B cell (primary cell): ENCODE data around the gene NTRK3. TPM values are rescaled to one million over a fixed set of nuclear protein-coding genes. Genes with fewer than 3 reads are reported as not detected.

Experiments used
- ATAC-seq: fragments of 200-7000 bp; cut with Tn5 transposase; one replicate; pipeline ENCODE4 v1.10.0; 2021; ENCODE audit warnings: low read depth, mild to moderate bottlenecking, moderate number of reproducible peaks, moderate library complexity
- CTCF ChIA-PET: fragments of 350-600 bp; sonication (Branson Sonifier 250); formaldehyde crosslinking; loops from one replicate; lab custom pipeline; 2021; ENCODE audit warnings: antibody characterized with exemption, inconsistent platforms; lab: Charles Lee
- POLR2A ChIA-PET: fragments of 350-600 bp; sonication (Branson Sonifier 250); formaldehyde crosslinking; loops from one replicate; lab custom pipeline; 2021; ENCODE audit warnings: antibody characterized with exemption; lab: Charles Lee
- DNase-seq: peaks from one replicate; pipeline ENCODE4 v3.0.0; 2013
- H2AFZ ChIP-seq: 2 replicates; pipeline ENCODE4 v1.6.1; 2012; ENCODE audit warnings: mild to moderate bottlenecking, low read depth, low read length; ENCODE audit not compliant: insufficient read depth, poor library complexity, severe bottlenecking
- H3K27ac ChIP-seq, 2 donors: 1 replicate in 1 of 2; 2 replicates in 1 of 2; pipeline ENCODE4 v1.5.1; 2012 to 2013; ENCODE audit warnings: low read length in 2 of 2, mild to moderate bottlenecking in 2 of 2, moderate library complexity in 1 of 2
- H3K27me3 ChIP-seq, 4 experiments: fragments of 200-600 bp in 1 of 4; sonication (generic) in 1 of 4; replicated peaks in 1 of 4; 1 replicate in 2 of 4; 2 replicates in 2 of 4; pipeline versions ENCODE4 v1.6.1 to v1.7.0; 2013 to 2016; ENCODE audit warnings: low read length in 3 of 4, mild to moderate bottlenecking in 2 of 4, mixed read lengths in 1 of 4, moderate library complexity in 1 of 4; ENCODE audit not compliant: insufficient read depth in 4 of 4, control insufficient read depth in 3 of 4; ENCODE audit errors: control extremely low read depth in 1 of 4
- H3K36me3 ChIP-seq, 2 experiments: replicated peaks in 1 of 2; 1 replicate in 1 of 2; 2 replicates in 1 of 2; pipeline versions ENCODE4 v1.6.1 to v1.7.1; 2013; ENCODE audit warnings: low read length in 1 of 2; ENCODE audit not compliant: insufficient read depth in 2 of 2, control insufficient read depth in 1 of 2; ENCODE audit errors: control extremely low read depth in 1 of 2, extremely low read depth in 1 of 2
- H3K4me1 ChIP-seq, 2 donors: fragments of 200-600 bp in 1 of 2; sonication (generic) in 1 of 2; 1 replicate in 1 of 2; 2 replicates in 1 of 2; pipeline versions ENCODE4 v1.5.1 to v1.6.1; 2013 to 2017; ENCODE audit warnings: low read length in 2 of 2; ENCODE audit not compliant: control insufficient read depth in 2 of 2, insufficient read depth in 2 of 2
- H3K4me2 ChIP-seq: replicated peaks from 2 replicates; pipeline ENCODE3; 2012; ENCODE audit warnings: mild to moderate bottlenecking, low read depth, low read length; ENCODE audit not compliant: poor library complexity, severe bottlenecking
- H3K4me3 ChIP-seq, 5 experiments: fragments of 200-600 bp in 1 of 5; sonication (generic) in 1 of 5; 1 replicate in 3 of 5; 2 replicates in 2 of 5; pipeline versions ENCODE4 v1.5.1 to v1.7.0; 2011 to 2016; ENCODE audit warnings: low read length in 4 of 5, mild to moderate bottlenecking in 4 of 5, low read depth in 2 of 5, control low read depth in 1 of 5, moderate library complexity in 1 of 5; ENCODE audit not compliant: insufficient read depth in 1 of 5; ENCODE audit errors: control extremely low read depth in 1 of 5, extremely low read depth in 1 of 5
- H3K79me2 ChIP-seq: fragments of 200-600 bp; sonication (generic); one replicate; pipeline ENCODE4 v1.6.0; 2016; ENCODE audit warnings: low read length; ENCODE audit not compliant: control insufficient read depth, insufficient read depth
- H3K9ac ChIP-seq: fragments of 200-600 bp; sonication (generic); 2 replicates; pipeline ENCODE4 v1.6.1; 2017; ENCODE audit warnings: mild to moderate bottlenecking, low read length, moderate library complexity
- H3K9me3 ChIP-seq, 3 donors: one replicate each; pipeline versions ENCODE4 v1.6.1 to v1.7.1; 2013; ENCODE audit warnings: low read length in 2 of 3; ENCODE audit not compliant: control insufficient read depth in 2 of 3, insufficient read depth in 1 of 3; ENCODE audit errors: control extremely low read depth in 1 of 3
- H4K20me1 ChIP-seq: 2 replicates; pipeline ENCODE4 v1.6.0; 2012; ENCODE audit warnings: mild to moderate bottlenecking, low read length; ENCODE audit not compliant: insufficient read depth, control insufficient read depth, poor library complexity, severe bottlenecking
- H3K27ac Mint-ChIP-seq: one replicate; pipeline ENCODE4 v1.8.0; 2021; ENCODE audit warnings: mixed read lengths
- H3K27me3 Mint-ChIP-seq: one replicate; pipeline ENCODE4 v1.8.0; 2021; ENCODE audit warnings: mixed read lengths
- H3K4me1 Mint-ChIP-seq: one replicate; pipeline ENCODE4 v1.8.0; 2021; ENCODE audit warnings: mixed read lengths
- H3K4me3 Mint-ChIP-seq: one replicate; pipeline ENCODE4 v1.8.0; 2021; ENCODE audit warnings: mixed read lengths
- H3K9me3 Mint-ChIP-seq: one replicate; pipeline ENCODE4 v1.8.0; 2022; ENCODE audit warnings: mixed read lengths; ENCODE audit not compliant: insufficient read depth
- EZH2 ChIP-seq: IDR thresholded peaks from 2 replicates; pipeline ENCODE4 v1.6.1; 2012; ENCODE audit warnings: borderline replicate concordance, low read depth, mild to moderate bottlenecking, moderate library complexity, low read length; ENCODE audit not compliant: insufficient read depth, poor library complexity, severe bottlenecking
- WGBS: methylation state at CpG from one replicate; pipeline ENCODE4 v1.1.5; 2013; ENCODE audit warnings: missing lambda C conversion rate; ENCODE audit not compliant: insufficient coverage; 5-methylcytosine and 5-hydroxymethylcytosine counted together
- intact Hi-C: fragments of 100-400 bp; cut with micrococcal nuclease; formaldehyde crosslinking; loops from one replicate; pipeline ENCODE4 v1.10.0; 2022
- polyA plus RNA-seq: library from polyadenylated mRNA; depleted of rRNA; stranded (reverse); fragments of >200 nt; gene quantifications from 2 replicates; pipeline ENCODE4 v1.2.3, GENCODE V29; 2012
- total RNA-seq, 2 donors: library from RNA; stranded (reverse); fragments of 120-200 nt in 1 of 2; gene quantifications; 1 replicate in 1 of 2; 2 replicates in 1 of 2; pipeline versions ENCODE4 v1.2.3 to v1.2.4, GENCODE V29; 2013 to 2022
- TF ChIP-seq, protein P1 (sequence below): fragments of 200-600 bp; IDR thresholded peaks from one replicate; pipeline ENCODE4 v1.8.0; 2022; ENCODE audit warnings: antibody characterized with exemption, mild to moderate bottlenecking

The NTRK3 gene
- total and polyA plus RNA-seq, 2 donors (not counting 1 experiment from before 2014, with no cell fraction given), result not detected

DNA sequence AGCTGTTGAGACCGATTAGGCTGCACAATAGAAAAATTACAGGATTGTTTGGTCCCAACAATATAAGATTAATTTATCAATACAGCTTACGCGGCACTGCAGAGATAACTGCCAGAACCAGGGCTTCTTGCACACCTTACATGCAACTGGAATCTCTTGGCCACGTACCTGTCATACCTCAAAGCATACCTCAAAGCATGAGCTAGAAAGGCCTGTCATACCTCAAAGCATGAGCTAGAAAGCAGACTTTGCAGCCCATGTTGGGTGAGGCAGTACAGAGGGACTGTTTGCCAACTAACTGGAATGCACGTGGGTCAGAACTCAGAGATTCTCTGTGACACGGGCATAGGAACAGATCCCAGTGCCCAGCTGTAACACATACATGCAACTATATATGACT lies 34.7 kb downstream of the NTRK3 start:
- TF ChIP-seq EZH2, result no peak
- TF ChIP-seq, protein P1, sequence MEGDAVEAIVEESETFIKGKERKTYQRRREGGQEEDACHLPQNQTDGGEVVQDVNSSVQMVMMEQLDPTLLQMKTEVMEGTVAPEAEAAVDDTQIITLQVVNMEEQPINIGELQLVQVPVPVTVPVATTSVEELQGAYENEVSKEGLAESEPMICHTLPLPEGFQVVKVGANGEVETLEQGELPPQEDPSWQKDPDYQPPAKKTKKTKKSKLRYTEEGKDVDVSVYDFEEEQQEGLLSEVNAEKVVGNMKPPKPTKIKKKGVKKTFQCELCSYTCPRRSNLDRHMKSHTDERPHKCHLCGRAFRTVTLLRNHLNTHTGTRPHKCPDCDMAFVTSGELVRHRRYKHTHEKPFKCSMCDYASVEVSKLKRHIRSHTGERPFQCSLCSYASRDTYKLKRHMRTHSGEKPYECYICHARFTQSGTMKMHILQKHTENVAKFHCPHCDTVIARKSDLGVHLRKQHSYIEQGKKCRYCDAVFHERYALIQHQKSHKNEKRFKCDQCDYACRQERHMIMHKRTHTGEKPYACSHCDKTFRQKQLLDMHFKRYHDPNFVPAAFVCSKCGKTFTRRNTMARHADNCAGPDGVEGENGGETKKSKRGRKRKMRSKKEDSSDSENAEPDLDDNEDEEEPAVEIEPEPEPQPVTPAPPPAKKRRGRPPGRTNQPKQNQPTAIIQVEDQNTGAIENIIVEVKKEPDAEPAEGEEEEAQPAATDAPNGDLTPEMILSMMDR, result no peak

DNA sequence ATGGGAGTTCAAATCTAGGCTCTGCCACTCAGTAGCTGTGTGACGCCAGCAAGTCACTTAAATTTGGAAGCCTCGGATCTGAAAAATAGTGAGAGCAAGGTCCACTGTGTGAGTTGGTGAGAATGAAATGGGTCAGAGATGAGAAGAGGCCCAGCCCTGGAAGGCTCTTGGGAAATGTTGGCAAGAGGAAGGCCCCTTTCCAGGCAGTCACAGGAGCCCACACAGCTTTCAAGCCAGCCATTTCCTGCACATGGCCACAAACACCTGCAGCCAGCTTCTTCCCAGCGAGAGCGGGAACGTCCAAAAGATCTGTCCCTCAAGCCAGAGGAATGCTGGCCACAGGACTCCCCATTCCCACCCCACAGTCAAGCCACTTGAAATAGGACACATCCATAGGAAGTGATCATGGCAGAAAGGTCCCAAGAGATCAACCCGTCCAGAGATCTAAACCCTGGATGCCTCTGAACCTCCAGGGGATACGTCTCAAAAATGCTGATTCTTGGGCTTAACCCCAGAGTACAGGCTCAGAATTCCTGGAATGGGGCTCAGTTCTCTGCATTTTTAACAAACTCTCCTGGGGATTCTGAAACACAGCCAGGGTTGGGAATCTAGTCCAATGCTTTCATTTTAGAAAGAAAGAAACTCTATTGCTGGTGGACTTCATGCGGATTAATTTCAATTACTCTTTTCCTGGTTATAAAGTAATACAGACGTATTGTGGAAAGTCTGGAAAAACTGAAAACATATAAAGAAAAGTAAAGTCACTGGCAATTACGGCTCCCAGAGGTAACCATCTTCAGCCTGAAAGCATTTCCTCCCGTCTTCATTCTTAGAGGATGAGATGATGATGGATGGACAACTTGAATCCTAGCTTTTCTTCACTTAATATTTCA lies 35.9 kb downstream of the NTRK3 start:
- CTCF ChIA-PET, result no interaction called here
- no peak for TF ChIP-seq EZH2
- no peak overlapping the region for H3K27ac Mint-ChIP-seq

More for the DNA sequence above, 34.7 kb downstream of the NTRK3 start:
- Histone ChIP-seq H3K4me2 (no peak overlapping the region), H3K9me3 (no peaks in the 10 kb centered on the region), H3K36me3 (no peaks in the 10 kb centered on the region), H3K79me2 (no peaks in the 10 kb centered on the region), H3K27ac (no peak overlapping the region), H3K4me1 (no peaks in the 10 kb centered on the region), H3K9ac (no peak overlapping the region), H2AFZ (no peak overlapping the region), H3K4me3 (no peak overlapping the region), H4K20me1 (no peaks in the 10 kb centered on the region), H3K27me3 (peaks cover 0 to 5% (median 0%) of the 10 kb centered on the region in 4 experiments)
- no peak for ATAC-seq
- DNase-seq, result no peak
- intact Hi-C loops, result no loop called here
- H3K4me3 Mint-ChIP-seq, result no peak overlapping the region
- H3K27ac Mint-ChIP-seq, result no peak overlapping the region
- no peaks in the 10 kb centered on the region for H3K9me3 Mint-ChIP-seq
- peaks cover 12% of the 10 kb centered on the region for H3K27me3 Mint-ChIP-seq
- H3K4me1 Mint-ChIP-seq, result no peaks in the 10 kb centered on the region
- POLR2A ChIA-PET, result no interaction called here
- 80% methylated on average over 6 of the region's 6 CpGs for WGBS
- CTCF ChIA-PET, result interaction anchor here (1.4 to 1.5 kb wide), 2 partner anchors 21 to 26 kb away, joined by 3 read pairs; no protein-coding TSS in a partner anchor

More for the DNA sequence above, 35.9 kb downstream of the NTRK3 start:
- 80% methylated on average over 7 of the region's 11 CpGs for WGBS
- Mint-ChIP-seq H3K4me1 (no peaks in the 10 kb centered on the region), H3K27me3 (peaks cover 12% of the 10 kb centered on the region), H3K4me3 (no peak overlapping the region), H3K9me3 (no peaks in the 10 kb centered on the region)
- Histone ChIP-seq H4K20me1 (no peaks in the 10 kb centered on the region), H3K27ac (no peak overlapping the region), H3K4me1 (no peaks in the 10 kb centered on the region), H3K79me2 (no peaks in the 10 kb centered on the region), H3K4me2 (no peak overlapping the region), H3K27me3 (peaks cover 0 to 3% (median 0%) of the 10 kb centered on the region in 4 experiments), H3K9ac (no peak overlapping the region), H3K9me3 (peaks cover 0 to 5% (median 0%) of the 10 kb centered on the region in 3 donors), H2AFZ (no peak overlapping the region), H3K36me3 (no peaks in the 10 kb centered on the region), H3K4me3 (no peak overlapping the region)
- no peak for DNase-seq
- intact Hi-C loops, result no loop called here
- no peak for ATAC-seq
- POLR2A ChIA-PET, result no interaction called here
